HepG2 (cell line): ENCODE data around the gene FITM2. TPM values are rescaled to one million over a fixed set of nuclear protein-coding genes. Genes with fewer than 3 reads are reported as not detected.
A peak's percentile ranks its signal among the peaks of the same experiment; 100 is the strongest.

Experiments used
- CREM ChIP-seq, 2 experiments: sonication (generic) in 1 of 2; formaldehyde crosslinking in 1 of 2; IDR thresholded peaks; 2 replicates each; pipeline versions ENCODE4 v1.4.0 to v1.6.1; 2016 to 2020; ENCODE audit warnings: antibody characterized with exemption in 1 of 2, mild to moderate bottlenecking in 1 of 2, missing genetic modification reagents in 1 of 2
- ELF4 ChIP-seq: sonication (generic); formaldehyde crosslinking; IDR thresholded peaks from 2 replicates; pipeline ENCODE4 v1.5.0; 2020; ENCODE audit warnings: missing genetic modification reagents, mild to moderate bottlenecking, moderate library complexity, borderline replicate concordance
- FOSL1 ChIP-seq: sonication (generic); formaldehyde crosslinking; IDR thresholded peaks from 2 replicates; pipeline ENCODE4 v1.9.0; 2021; ENCODE audit warnings: missing genetic modification reagents, borderline replicate concordance
- KLF12 ChIP-seq: sonication (generic); formaldehyde crosslinking; IDR thresholded peaks from 2 replicates; pipeline ENCODE4 v1.4.0; 2020; ENCODE audit warnings: missing genetic modification reagents, borderline replicate concordance
- NR3C1 ChIP-seq: sonication (generic); formaldehyde crosslinking; IDR thresholded peaks from 2 replicates; pipeline ENCODE4 v1.4.0; 2020; ENCODE audit warnings: missing genetic modification reagents
- PHF21A ChIP-seq: sonication (generic); formaldehyde crosslinking; IDR thresholded peaks from 2 replicates; pipeline ENCODE4 v1.5.0; 2020; ENCODE audit warnings: mild to moderate bottlenecking, missing genetic modification reagents
- PLSCR1 ChIP-seq: sonication (generic); formaldehyde crosslinking; IDR thresholded peaks from 2 replicates; pipeline ENCODE4 v1.5.0; 2020; ENCODE audit warnings: missing genetic modification reagents, mild to moderate bottlenecking, borderline replicate concordance
- RNF219 ChIP-seq: sonication (generic); formaldehyde crosslinking; IDR thresholded peaks from 2 replicates; pipeline ENCODE4 v1.5.0; 2020; ENCODE audit warnings: mild to moderate bottlenecking, missing genetic modification reagents
- SKIL ChIP-seq: sonication (generic); formaldehyde crosslinking; IDR thresholded peaks from 2 replicates; pipeline ENCODE4 v1.8.0; 2022; ENCODE audit warnings: missing genetic modification reagents, mild to moderate bottlenecking, moderate library complexity, borderline replicate concordance
- TBP ChIP-seq: sonication (generic); formaldehyde crosslinking; IDR thresholded peaks from 2 replicates; pipeline ENCODE4 v1.5.0; 2020; ENCODE audit warnings: missing genetic modification reagents
- TRIM22 ChIP-seq: fragments of 450-650 bp; IDR thresholded peaks from 2 replicates; pipeline ENCODE4 v1.6.1; 2017
- ZBTB1 ChIP-seq: sonication (generic); formaldehyde crosslinking; IDR thresholded peaks from 2 replicates; pipeline ENCODE4 v1.4.0; 2020; ENCODE audit warnings: missing genetic modification reagents, borderline replicate concordance
- ZBTB4 ChIP-seq: sonication (generic); formaldehyde crosslinking; IDR thresholded peaks from 2 replicates; pipeline ENCODE4 v1.4.0; 2020; ENCODE audit warnings: missing genetic modification reagents, mild to moderate bottlenecking, borderline replicate concordance
- ZFP36L2 ChIP-seq: sonication (generic); formaldehyde crosslinking; IDR thresholded peaks from 2 replicates; pipeline ENCODE4 v1.4.0; 2020; ENCODE audit warnings: missing genetic modification reagents
- ZNF235 ChIP-seq: sonication (generic); formaldehyde crosslinking; IDR thresholded peaks from 2 replicates; pipeline ENCODE4 v1.8.1; 2023; ENCODE audit warnings: mild to moderate bottlenecking, missing genetic modification reagents, borderline replicate concordance
- ZNF263 ChIP-seq: sonication (generic); formaldehyde crosslinking; IDR thresholded peaks from 2 replicates; pipeline ENCODE4 v1.4.0; 2020; ENCODE audit warnings: missing genetic modification reagents
- ZSCAN31 ChIP-seq: sonication (generic); formaldehyde crosslinking; IDR thresholded peaks from 2 replicates; pipeline ENCODE4 v1.5.0; 2020; ENCODE audit warnings: low read depth, mild to moderate bottlenecking, missing genetic modification reagents
- polyA plus RNA-seq, 8 experiments: library from polyadenylated mRNA; depleted of rRNA in 3 of 8; stranded (reverse) in 7 of 8; unstranded in 1 of 8; fragments of >200 nt; fragmentation: Illumina TruSeq in 4 of 8; extraction: Trizol in 4 of 8; gene quantifications; 2 replicates each; pipeline versions ENCODE4 v1.2.1 to v1.2.3, GENCODE V29; 2011 to 2016; ENCODE audit warnings: low read depth in 4 of 8, missing spikeins in 1 of 8, mixed read lengths in 1 of 8; ENCODE audit not compliant: insufficient read depth in 1 of 8
- total RNA-seq, 5 experiments: library from RNA; depleted of rRNA; stranded (reverse); fragments of >200 nt; fragmentation: Illumina TruSeq; extraction: Trizol; gene quantifications; 2 replicates each; pipeline ENCODE4 v1.2.3, GENCODE V29; 2016; ENCODE audit warnings: low read depth in 1 of 5

The FITM2 gene
- total and polyA plus RNA-seq, 2 of the 13 experiments (the other 11 are each of a cell fraction or from before 2014, with no cell fraction given), result 9.6 to 24.5 TPM

- peak; percentile 98 for TF ChIP-seq ZSCAN31 (CRISPR knock-in tag)
- peak; percentile 18; the same call in 1 of the 2 replicates for TF ChIP-seq NR3C1 (CRISPR knock-in tag)
- TF ChIP-seq ZNF235 (CRISPR knock-in tag), result no peak; the same call in 1 of the 2 replicates
- no peak for TF ChIP-seq ZFP36L2 (CRISPR knock-in tag)
- no peak; the same call in 1 of the 2 replicates for TF ChIP-seq SKIL (CRISPR knock-in tag)
- 0 out of 2 replicates have a peak, but pooled peaks have one; percentile 94 for TF ChIP-seq TBP
- TF ChIP-seq CREM (IDR thresholded peaks at IDR 0.05), result peak; percentile 14
- TF ChIP-seq CREM (CRISPR knock-in tag; IDR thresholded peaks at IDR 0.05), result no peak
- TF ChIP-seq TRIM22, result no peak
- no peak for TF ChIP-seq PLSCR1
- TF ChIP-seq ZBTB4 (CRISPR knock-in tag), result peak; percentile 91; the same call in 1 of the 2 replicates
- peak; percentile 71 for TF ChIP-seq ZNF263 (CRISPR knock-in tag)
- no peak for TF ChIP-seq ZBTB1 (CRISPR knock-in tag)
- TF ChIP-seq RNF219 (CRISPR knock-in tag), result no peak
- peak; percentile 98 for TF ChIP-seq KLF12
- peak; percentile 93; the same call in 1 of the 2 replicates for TF ChIP-seq ELF4 (CRISPR knock-in tag)
- no peak for TF ChIP-seq FOSL1 (CRISPR knock-in tag)
- TF ChIP-seq PHF21A (CRISPR knock-in tag), result peak; percentile 83
Observed at GRCh38 chr20:44355498-44356352, 44.7 kb upstream of the FITM2 start, which contains the start of gene HNF4A (continued).
